PFSK-1 (cell line): ENCODE data around the gene FPR1.

Experiments
- FOXP2 ChIP-seq: optimal IDR thresholded peaks from 2 replicates; pipeline ENCODE3; 2011; ENCODE audit warnings: borderline replicate concordance, control low read depth, inconsistent platforms; ENCODE audit not compliant: insufficient read depth; ENCODE audit errors: extremely low read length, extremely low read depth
- POLR2AphosphoS5 ChIP-seq: IDR thresholded peaks from 2 replicates; pipeline ENCODE4 v1.6.1; 2012; ENCODE audit warnings: low read depth, mild to moderate bottlenecking, control low read depth, low read length, moderate library complexity
- SIN3A ChIP-seq: IDR thresholded peaks from 2 replicates; pipeline ENCODE4 v1.6.1; 2012; ENCODE audit warnings: mild to moderate bottlenecking, low read length, moderate library complexity, borderline replicate concordance; ENCODE audit not compliant: insufficient read depth
- TAF1 ChIP-seq: IDR thresholded peaks from 2 replicates; pipeline ENCODE4 v1.6.1; 2012; ENCODE audit warnings: low read length, control low read depth, borderline replicate concordance; ENCODE audit not compliant: insufficient read depth
- TF ChIP-seq, protein P1 (sequence below), 2 experiments: IDR thresholded peaks; 2 replicates each; pipeline versions ENCODE4 v1.6.1 to v1.8.0; 2011 to 2012; ENCODE audit warnings: low read depth in 2 of 2, low read length in 2 of 2, control low read depth in 1 of 2, inconsistent platforms in 1 of 2, mild to moderate bottlenecking in 1 of 2, moderate library complexity in 1 of 2; ENCODE audit not compliant: insufficient read depth in 1 of 2

DNA sequence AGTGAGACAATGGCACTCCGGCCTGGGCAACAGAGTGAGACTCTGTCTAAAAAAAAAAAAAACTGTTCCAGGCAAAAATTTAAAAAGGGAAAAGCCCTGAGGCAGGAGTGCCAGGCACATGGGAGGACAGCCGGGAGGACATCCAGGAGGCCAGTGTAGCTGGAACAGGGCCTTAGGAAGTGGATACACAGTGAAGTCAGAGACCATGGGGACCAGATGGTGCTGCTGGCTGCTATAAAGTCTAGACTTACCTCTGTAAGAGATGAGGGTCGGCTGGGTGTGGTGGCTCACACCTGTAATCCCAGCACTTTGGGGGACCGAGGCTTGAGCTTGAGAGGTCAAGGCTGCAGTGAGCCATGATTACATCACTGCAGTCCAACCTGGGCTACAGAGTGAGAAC lies 42.9 kb downstream of the FPR1 start:
- TF ChIP-seq TAF1 (no peak), POLR2AphosphoS5 (peak; percentile 16), SIN3A (no peak), FOXP2 (no peak)
- TF ChIP-seq, protein P1, sequence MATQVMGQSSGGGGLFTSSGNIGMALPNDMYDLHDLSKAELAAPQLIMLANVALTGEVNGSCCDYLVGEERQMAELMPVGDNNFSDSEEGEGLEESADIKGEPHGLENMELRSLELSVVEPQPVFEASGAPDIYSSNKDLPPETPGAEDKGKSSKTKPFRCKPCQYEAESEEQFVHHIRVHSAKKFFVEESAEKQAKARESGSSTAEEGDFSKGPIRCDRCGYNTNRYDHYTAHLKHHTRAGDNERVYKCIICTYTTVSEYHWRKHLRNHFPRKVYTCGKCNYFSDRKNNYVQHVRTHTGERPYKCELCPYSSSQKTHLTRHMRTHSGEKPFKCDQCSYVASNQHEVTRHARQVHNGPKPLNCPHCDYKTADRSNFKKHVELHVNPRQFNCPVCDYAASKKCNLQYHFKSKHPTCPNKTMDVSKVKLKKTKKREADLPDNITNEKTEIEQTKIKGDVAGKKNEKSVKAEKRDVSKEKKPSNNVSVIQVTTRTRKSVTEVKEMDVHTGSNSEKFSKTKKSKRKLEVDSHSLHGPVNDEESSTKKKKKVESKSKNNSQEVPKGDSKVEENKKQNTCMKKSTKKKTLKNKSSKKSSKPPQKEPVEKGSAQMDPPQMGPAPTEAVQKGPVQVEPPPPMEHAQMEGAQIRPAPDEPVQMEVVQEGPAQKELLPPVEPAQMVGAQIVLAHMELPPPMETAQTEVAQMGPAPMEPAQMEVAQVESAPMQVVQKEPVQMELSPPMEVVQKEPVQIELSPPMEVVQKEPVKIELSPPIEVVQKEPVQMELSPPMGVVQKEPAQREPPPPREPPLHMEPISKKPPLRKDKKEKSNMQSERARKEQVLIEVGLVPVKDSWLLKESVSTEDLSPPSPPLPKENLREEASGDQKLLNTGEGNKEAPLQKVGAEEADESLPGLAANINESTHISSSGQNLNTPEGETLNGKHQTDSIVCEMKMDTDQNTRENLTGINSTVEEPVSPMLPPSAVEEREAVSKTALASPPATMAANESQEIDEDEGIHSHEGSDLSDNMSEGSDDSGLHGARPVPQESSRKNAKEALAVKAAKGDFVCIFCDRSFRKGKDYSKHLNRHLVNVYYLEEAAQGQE (IDR thresholded peaks at IDR 0.05; ENCODE audit: insufficient read depth in 1 of 2, low read depth in 2 of 2, low read length in 2 of 2), result no peak
